ENCODE results near the gene DMGDH. TPM values are rescaled to one million over a fixed set of nuclear protein-coding genes. Genes with fewer than 3 reads are reported as not detected.

The DMGDH gene
- total and polyA plus RNA-seq, 2 of the 4 experiments (the other 2 are of a cell fraction), result 0.18 TPM; not detected in 1

- H3K79me1 ChIP-seq (ENCODE audit: low read depth in 1 of 2, low read length in 2 of 2), result no peaks in the 10 kb centered on the region
- peak overlapping the region; percentile 47 for H2AK9ac ChIP-seq (replicated peaks; ENCODE audit: low read depth, low read length, poor library complexity)
- H3K4me1 ChIP-seq (ENCODE audit: control insufficient read depth, insufficient read depth, low read length), result no peaks in the 10 kb centered on the region
- peak overlapping the region; percentile 37 for H2AFZ ChIP-seq (replicated peaks; ENCODE audit: low read length, poor library complexity)
- POLR2A ChIA-PET (ENCODE audit: unreplicated experiment), result no interaction called here
- no peak overlapping the region for H4K8ac ChIP-seq (ENCODE audit: low read depth in 2 of 2, low read length in 2 of 2)
- H3K18ac ChIP-seq (ENCODE audit: low read depth, low read length), result no peak overlapping the region
- WGBS, 2 experiments (ENCODE audit: extremely low coverage in 2 of 2, insufficient read length in 1 of 2), result 95% methylated on average over 7 of the region's 10 CpGs; no CpG with 5 or more reads in 1 of the 2 experiments
- no peak overlapping the region for H2AK5ac ChIP-seq (ENCODE audit: low read depth, low read length)
- in situ Hi-C loops (cut with MboI; ENCODE audit: low sequenced_read_pairs), result no loop called here
- peaks cover 2% of the 10 kb centered on the region; the same call in 1 of the 2 replicates for H3K9me3 ChIP-seq (ENCODE audit: control insufficient read depth, insufficient read depth, low read length)
- no peak overlapping the region for H3K23ac ChIP-seq (ENCODE audit: low read depth, low read length)
- no peak overlapping the region for H3K4me2 ChIP-seq (ENCODE audit: low read depth, low read length)
- no peak overlapping the region for H3K27ac ChIP-seq (ENCODE audit: insufficient read depth, low read length)
- no peaks in the 10 kb centered on the region for H3K36me3 ChIP-seq (ENCODE audit: control insufficient read depth, insufficient read depth, low read length)
- H3K4ac ChIP-seq (ENCODE audit: low read depth, low read length), result no peak overlapping the region
- H2BK20ac ChIP-seq (ENCODE audit: low read depth, low read length), result no peak overlapping the region
- CTCF ChIA-PET, result interaction anchor here (0.6 kb wide), 1 partner anchor 469 kb away, joined by 3 read pairs; no protein-coding TSS in a partner anchor
- H4K20me1 ChIP-seq (ENCODE audit: insufficient read depth, low read length), result no peaks in the 10 kb centered on the region
- no peak overlapping the region for H3K56ac ChIP-seq (ENCODE audit: extremely low read depth, insufficient read depth, low read length)
- no peak overlapping the region for H3K4me3 ChIP-seq (ENCODE audit: insufficient read depth, low read depth, low read length)
- H3K9ac ChIP-seq (ENCODE audit: low read depth, low read length), result no peak overlapping the region
- H3K27me3 ChIP-seq (ENCODE audit: control insufficient read depth, insufficient read depth, low read length), result peaks cover 2% of the 10 kb centered on the region
- no peak overlapping the region for H4K91ac ChIP-seq (ENCODE audit: insufficient read depth, low read depth, low read length)
- DNase-seq, result peak; percentile 4
- H2BK120ac ChIP-seq (ENCODE audit: low read depth, low read length), result no peak overlapping the region
- ATAC-seq (ENCODE audit: low read depth), result no peak
- no peaks in the 10 kb centered on the region for H3K9me1 ChIP-seq (ENCODE audit: insufficient read depth, low read length)
- no peak overlapping the region for H3K14ac ChIP-seq (replicated peaks; ENCODE audit: low read depth, low read length)
- H4K5ac ChIP-seq (ENCODE audit: low read depth, low read length), result no peak overlapping the region
- no peak overlapping the region for H2BK15ac ChIP-seq (ENCODE audit: low read depth, low read length)
- TF ChIP-seq BHLHE40 (IDR thresholded peaks at IDR 0.05; ENCODE audit: low read depth, low read length) (no peak), USF2 (IDR thresholded peaks at IDR 0.05; ENCODE audit: low read depth, low read length) (no peak), FOS (IDR thresholded peaks at IDR 0.05; ENCODE audit: low read depth, low read length) (no peak)
- no peak overlapping the region for H2BK5ac ChIP-seq (ENCODE audit: low read depth, low read length, poor library complexity, severe bottlenecking)
- BruUV-seq (replicated peaks), result no TSS peak
- intact Hi-C loops (cut with micrococcal nuclease), result no loop called here
- dilution Hi-C loops (cut with HindIII; ENCODE audit: low sequenced_read_pairs, unreplicated experiment), result no loop called here
Measured at GRCh38 chr5:79032031-79032695, 37.3 kb downstream of the DMGDH start.
